ENCODE results near the gene SEC23B.
"Not testable (repeated sequence)": the region's sequence is repeated elsewhere in the genome, so short reads cannot be mapped to it uniquely, and the experiment has no call there.

SEC23B gene

GRCh38 chr20:18506744-18507143 lies 996 bp upstream of the SEC23B start:
- Mint-ChIP-seq H3K4me1 (ENCODE audit: low read depth) (peaks cover 49% of the 10 kb centered on the region), H3K27me3 (no peaks in the 10 kb centered on the region), H3K4me3 (peak overlapping the region; percentile 100), H3K27ac (peak overlapping the region; percentile 100), H3K9me3 (no peaks in the 10 kb centered on the region), H3K36me3 (ENCODE audit: low read depth) (peaks cover 42% of the 10 kb centered on the region)
- peak; percentile 35 for DNase-seq

- peaks cover 83% of the 10 kb centered on the region for H3K36me3 Mint-ChIP-seq (ENCODE audit: low read depth)
- H3K4me1 Mint-ChIP-seq (ENCODE audit: low read depth), result peaks cover 55% of the 10 kb centered on the region
- no peaks in the 10 kb centered on the region for H3K27me3 Mint-ChIP-seq
- H3K9me3 Mint-ChIP-seq, result no peaks in the 10 kb centered on the region
- no peak overlapping the region for H3K27ac Mint-ChIP-seq
- H3K4me3 Mint-ChIP-seq, result no peak overlapping the region
- DNase-seq, result no peak
Measured at GRCh38 chr20:18511571-18511970, 3.8 kb downstream of the SEC23B start.

GRCh38 chr20:18513208-18513607 lies 5.5 kb downstream of the SEC23B start:
- no peak overlapping the region for H3K27ac Mint-ChIP-seq
- H3K27me3 Mint-ChIP-seq, result no peaks in the 10 kb centered on the region
- peaks cover 44% of the 10 kb centered on the region for H3K4me1 Mint-ChIP-seq (ENCODE audit: low read depth)
- no peak overlapping the region for H3K4me3 Mint-ChIP-seq
- peaks cover 75% of the 10 kb centered on the region for H3K36me3 Mint-ChIP-seq (ENCODE audit: low read depth)
- H3K9me3 Mint-ChIP-seq, result no peaks in the 10 kb centered on the region
- no peak for DNase-seq

GRCh38 chr20:18514127-18514526 lies 6.4 kb downstream of the SEC23B start:
- Mint-ChIP-seq H3K36me3 (ENCODE audit: low read depth) (peaks cover 67% of the 10 kb centered on the region), H3K4me1 (ENCODE audit: low read depth) (peaks cover 35% of the 10 kb centered on the region), H3K4me3 (no peak overlapping the region), H3K27me3 (no peaks in the 10 kb centered on the region), H3K27ac (no peak overlapping the region), H3K9me3 (no peaks in the 10 kb centered on the region)
- no peak for DNase-seq

GRCh38 chr20:18515973-18516372 lies 8.2 kb downstream of the SEC23B start:
- Mint-ChIP-seq H3K4me3 (no peak overlapping the region), H3K9me3 (no peaks in the 10 kb centered on the region), H3K36me3 (ENCODE audit: low read depth) (peaks cover 49% of the 10 kb centered on the region), H3K4me1 (ENCODE audit: low read depth) (peaks cover 19% of the 10 kb centered on the region), H3K27me3 (no peaks in the 10 kb centered on the region), H3K27ac (no peak overlapping the region)
- no peak for DNase-seq

GRCh38 chr20:18522066-18522465 lies 14.3 kb downstream of the SEC23B start:
- H3K4me3 Mint-ChIP-seq; H3K27me3 Mint-ChIP-seq; DNase-seq; H3K9me3 Mint-ChIP-seq; H3K27ac Mint-ChIP-seq; H3K4me1 Mint-ChIP-seq (ENCODE audit: low read depth): not testable (repeated sequence)
- H3K36me3 Mint-ChIP-seq (ENCODE audit: low read depth), result peaks cover 32% of the 10 kb centered on the region

- Mint-ChIP-seq H3K4me1 (ENCODE audit: low read depth) (no peaks in the 10 kb centered on the region), H3K9me3 (no peaks in the 10 kb centered on the region), H3K27me3 (no peaks in the 10 kb centered on the region), H3K36me3 (ENCODE audit: low read depth) (peaks cover 40% of the 10 kb centered on the region), H3K4me3 (no peak overlapping the region), H3K27ac (no peak overlapping the region)
- DNase-seq, result no peak
Measured at GRCh38 chr20:18523066-18523465, 15.3 kb downstream of the SEC23B start.

- Mint-ChIP-seq H3K4me3 (no peak overlapping the region), H3K4me1 (ENCODE audit: low read depth) (no peaks in the 10 kb centered on the region), H3K36me3 (ENCODE audit: low read depth) (peaks cover 56% of the 10 kb centered on the region), H3K27me3 (no peaks in the 10 kb centered on the region), H3K27ac (no peak overlapping the region), H3K9me3 (no peaks in the 10 kb centered on the region)
- no peak for DNase-seq
Measured at GRCh38 chr20:18524646-18525045, 16.9 kb downstream of the SEC23B start.

- H3K27ac Mint-ChIP-seq; H3K4me1 Mint-ChIP-seq (ENCODE audit: low read depth); H3K9me3 Mint-ChIP-seq; DNase-seq; H3K27me3 Mint-ChIP-seq; H3K4me3 Mint-ChIP-seq: not testable (repeated sequence)
- peaks cover 75% of the 10 kb centered on the region for H3K36me3 Mint-ChIP-seq (ENCODE audit: low read depth)
Measured at GRCh38 chr20:18526761-18527160, 19.0 kb downstream of the SEC23B start.

- Mint-ChIP-seq H3K9me3 (no peaks in the 10 kb centered on the region), H3K4me1 (ENCODE audit: low read depth) (no peaks in the 10 kb centered on the region), H3K27me3 (no peaks in the 10 kb centered on the region), H3K27ac (no peak overlapping the region), H3K36me3 (ENCODE audit: low read depth) (peaks cover 81% of the 10 kb centered on the region), H3K4me3 (no peak overlapping the region)
- no peak for DNase-seq
Measured at GRCh38 chr20:18527339-18527738, 19.6 kb downstream of the SEC23B start.

GRCh38 chr20:18527836-18528235 lies 20.1 kb downstream of the SEC23B start:
- Mint-ChIP-seq H3K36me3 (ENCODE audit: low read depth) (peaks cover 86% of the 10 kb centered on the region), H3K9me3 (no peaks in the 10 kb centered on the region), H3K4me1 (ENCODE audit: low read depth) (no peaks in the 10 kb centered on the region), H3K27me3 (no peaks in the 10 kb centered on the region), H3K27ac (no peak overlapping the region), H3K4me3 (no peak overlapping the region)
- DNase-seq, result no peak

GRCh38 chr20:18529041-18529440 lies 21.3 kb downstream of the SEC23B start:
- Mint-ChIP-seq H3K27me3 (no peaks in the 10 kb centered on the region), H3K27ac (no peak overlapping the region), H3K4me3 (no peak overlapping the region), H3K9me3 (no peaks in the 10 kb centered on the region), H3K4me1 (ENCODE audit: low read depth) (no peaks in the 10 kb centered on the region), H3K36me3 (ENCODE audit: low read depth) (peaks cover 95% of the 10 kb centered on the region)
- no peak for DNase-seq

- no peaks in the 10 kb centered on the region for H3K27me3 Mint-ChIP-seq
- H3K4me1 Mint-ChIP-seq (ENCODE audit: low read depth), result no peaks in the 10 kb centered on the region
- no peak overlapping the region for H3K27ac Mint-ChIP-seq
- peaks cover 93% of the 10 kb centered on the region for H3K36me3 Mint-ChIP-seq (ENCODE audit: low read depth)
- H3K4me3 Mint-ChIP-seq, result no peak overlapping the region
- no peak for DNase-seq
- H3K9me3 Mint-ChIP-seq, result no peaks in the 10 kb centered on the region
Measured at GRCh38 chr20:18532626-18533025, 24.9 kb downstream of the SEC23B start.

GRCh38 chr20:18533491-18533890 lies 25.8 kb downstream of the SEC23B start:
- no peaks in the 10 kb centered on the region for H3K27me3 Mint-ChIP-seq
- peaks cover 92% of the 10 kb centered on the region for H3K36me3 Mint-ChIP-seq (ENCODE audit: low read depth)
- no peak overlapping the region for H3K27ac Mint-ChIP-seq
- H3K4me1 Mint-ChIP-seq (ENCODE audit: low read depth), result no peaks in the 10 kb centered on the region
- DNase-seq, result no peak
- H3K9me3 Mint-ChIP-seq, result no peaks in the 10 kb centered on the region
- no peak overlapping the region for H3K4me3 Mint-ChIP-seq

- no peaks in the 10 kb centered on the region for H3K4me1 Mint-ChIP-seq (ENCODE audit: low read depth)
- no peak for DNase-seq
- peaks cover 89% of the 10 kb centered on the region for H3K36me3 Mint-ChIP-seq (ENCODE audit: low read depth)
- no peak overlapping the region for H3K27ac Mint-ChIP-seq
- no peaks in the 10 kb centered on the region for H3K9me3 Mint-ChIP-seq
- H3K27me3 Mint-ChIP-seq, result no peaks in the 10 kb centered on the region
- no peak overlapping the region for H3K4me3 Mint-ChIP-seq
Measured at GRCh38 chr20:18533978-18534644, 26.4 kb downstream of the SEC23B start.

GRCh38 chr20:18537651-18538050 lies 29.9 kb downstream of the SEC23B start:
- H3K4me3 Mint-ChIP-seq, result no peak overlapping the region
- H3K36me3 Mint-ChIP-seq (ENCODE audit: low read depth), result peaks cover 84% of the 10 kb centered on the region
- no peak for DNase-seq
- H3K27ac Mint-ChIP-seq, result no peak overlapping the region
- no peaks in the 10 kb centered on the region for H3K9me3 Mint-ChIP-seq
- H3K27me3 Mint-ChIP-seq, result no peaks in the 10 kb centered on the region
- no peaks in the 10 kb centered on the region for H3K4me1 Mint-ChIP-seq (ENCODE audit: low read depth)

All from activated T-cell treated with anti-CD3 and anti-CD28 coated beads, Interleukin-2, amount 50 U/mL, for 24 hours (primary cell).